Measurements from ENCODE around the gene PROM1. TPM values are rescaled to one million over a fixed set of nuclear protein-coding genes. Genes with fewer than 3 reads are reported as not detected.

The PROM1 gene
- total RNA-seq, 1 donor from 2014 or later: 55.9 TPM

GRCh38 chr4:15982842-15983524 is 100.8 kb downstream of the PROM1 start:
- Mint-ChIP-seq H3K4me3 (no peak overlapping the region), H3K4me1 (no peaks in the 10 kb centered on the region), H3K9me3 (no peaks in the 10 kb centered on the region), H3K27ac (no peak overlapping the region), H3K36me3 (peaks cover 64% of the 10 kb centered on the region), H3K27me3 (ENCODE audit: insufficient read depth, low read depth) (peaks cover 5% of the 10 kb centered on the region)
- Histone ChIP-seq H3K4me2 (no peak overlapping the region), H3K9me3 (ENCODE audit: low read depth) (no peaks in the 10 kb centered on the region), H3K27me3 (no peaks in the 10 kb centered on the region), H3F3A (ENCODE audit: low read depth) (no peaks in the 10 kb centered on the region), H3K4me1 (no peaks in the 10 kb centered on the region), H3K4me3 (no peak overlapping the region), H3K79me2 (ENCODE audit: low read depth) (no peaks in the 10 kb centered on the region), H4K20me1 (ENCODE audit: low read depth) (no peaks in the 10 kb centered on the region), H3K27ac (no peak overlapping the region), H3K9ac (no peak overlapping the region), H3K36me3 (peaks cover 8% of the 10 kb centered on the region), H2AFZ (replicated peaks) (no peak overlapping the region)
- no peak for DNase-seq (ENCODE audit: low spot score)
- TF ChIP-seq EZH2 (IDR thresholded peaks at IDR 0.05): no peak
- no peak for TF ChIP-seq CTCF (IDR thresholded peaks at IDR 0.05)
- TF ChIP-seq EZH2phosphoT487 (IDR thresholded peaks at IDR 0.05): no peak

- no peaks in the 10 kb centered on the region for H3K9me3 ChIP-seq (ENCODE audit: low read depth)
- H3K4me1 ChIP-seq: no peaks in the 10 kb centered on the region
- no peaks in the 10 kb centered on the region for H3F3A ChIP-seq (ENCODE audit: low read depth)
- Mint-ChIP-seq H3K36me3 (peaks cover 37% of the 10 kb centered on the region), H3K4me3 (no peak overlapping the region), H3K4me1 (no peaks in the 10 kb centered on the region), H3K9me3 (no peaks in the 10 kb centered on the region), H3K27ac (no peak overlapping the region), H3K27me3 (ENCODE audit: insufficient read depth, low read depth) (no peaks in the 10 kb centered on the region)
- TF ChIP-seq EZH2 (IDR thresholded peaks at IDR 0.05) (no peak), EZH2phosphoT487 (IDR thresholded peaks at IDR 0.05) (no peak), CTCF (IDR thresholded peaks at IDR 0.05) (no peak)
- no peak overlapping the region for H2AFZ ChIP-seq (replicated peaks)
- H4K20me1 ChIP-seq (ENCODE audit: low read depth): no peaks in the 10 kb centered on the region
- H3K27me3 ChIP-seq: no peaks in the 10 kb centered on the region
- H3K4me3 ChIP-seq: no peak overlapping the region
- H3K4me2 ChIP-seq: no peak overlapping the region
- no peaks in the 10 kb centered on the region for H3K36me3 ChIP-seq
- no peak overlapping the region for H3K27ac ChIP-seq
- no peak overlapping the region for H3K9ac ChIP-seq
- no peaks in the 10 kb centered on the region for H3K79me2 ChIP-seq (ENCODE audit: low read depth)
- peak; percentile 18 for DNase-seq (ENCODE audit: low spot score)
These were observed 107.1 kb downstream of the PROM1 start for GRCh38 chr4:15976456-15977447.

- H3K4me1 Mint-ChIP-seq: no peaks in the 10 kb centered on the region
- H3K27me3 Mint-ChIP-seq (ENCODE audit: insufficient read depth, low read depth): no peaks in the 10 kb centered on the region
- no peaks in the 10 kb centered on the region for H3F3A ChIP-seq (ENCODE audit: low read depth)
- H3K4me1 ChIP-seq: no peaks in the 10 kb centered on the region
- H3K4me3 ChIP-seq: no peak overlapping the region
- H3K9me3 ChIP-seq (ENCODE audit: low read depth): no peaks in the 10 kb centered on the region
- H3K9ac ChIP-seq: no peak overlapping the region
- no peaks in the 10 kb centered on the region for H3K27me3 ChIP-seq
- H3K27ac Mint-ChIP-seq: no peak overlapping the region
- H3K36me3 ChIP-seq: no peaks in the 10 kb centered on the region
- H3K4me3 Mint-ChIP-seq: no peak overlapping the region
- H2AFZ ChIP-seq (replicated peaks): no peak overlapping the region
- no peak for TF ChIP-seq CTCF (IDR thresholded peaks at IDR 0.05)
- TF ChIP-seq EZH2 (IDR thresholded peaks at IDR 0.05): no peak
- no peak for TF ChIP-seq EZH2phosphoT487 (IDR thresholded peaks at IDR 0.05)
- no peak for DNase-seq (ENCODE audit: low spot score)
- H3K27ac ChIP-seq: no peak overlapping the region
- H3K36me3 Mint-ChIP-seq: peaks cover 36% of the 10 kb centered on the region
- H3K9me3 Mint-ChIP-seq: peaks cover 4% of the 10 kb centered on the region
- no peaks in the 10 kb centered on the region for H3K79me2 ChIP-seq (ENCODE audit: low read depth)
- H3K4me2 ChIP-seq: no peak overlapping the region
- no peaks in the 10 kb centered on the region for H4K20me1 ChIP-seq (ENCODE audit: low read depth)
These were observed 112.6 kb downstream of the PROM1 start for GRCh38 chr4:15971068-15971801.

All from neural progenitor cell (in vitro differentiated cells).